ENCODE data around the gene BIK.

BIK gene

GRCh38 chr22:43147821-43148220 is 37.3 kb downstream of the BIK start:
- TF ChIP-seq CTCF (IDR thresholded peaks at IDR 0.05; ENCODE audit: control insufficient read depth, extremely low read depth, insufficient read depth) = no peak
- H3K4me3 ChIP-seq (ENCODE audit: low read depth, low read length) = no peak overlapping the region
- no peak for DNase-seq (ENCODE audit: low read depth)

GRCh38 chr22:43148581-43148980 is 38.0 kb downstream of the BIK start:
- no peak overlapping the region for H3K4me3 ChIP-seq (ENCODE audit: low read depth, low read length)
- DNase-seq (ENCODE audit: low read depth) = no peak
- no peak for TF ChIP-seq CTCF (IDR thresholded peaks at IDR 0.05; ENCODE audit: control insufficient read depth, extremely low read depth, insufficient read depth)

- no peak for DNase-seq (ENCODE audit: low read depth)
- TF ChIP-seq CTCF (IDR thresholded peaks at IDR 0.05; ENCODE audit: control insufficient read depth, extremely low read depth, insufficient read depth) = no peak
- H3K4me3 ChIP-seq (ENCODE audit: low read depth, low read length) = 0 out of 2 replicates have a peak overlapping the region, but pooled peaks have one; percentile 52
Measured at GRCh38 chr22:43150731-43151206, 40.2 kb downstream of the BIK start.

GRCh38 chr22:43151251-43152002 is 40.9 kb downstream of the BIK start, which contains the start of gene TSPO:
Gene TSPO, plus strand, starts transcription at chr22:43151559. Its CDS starts 7,680 bp downstream, at chr22:43159239.
- no peak for DNase-seq (ENCODE audit: low read depth)
- peak; percentile 27; the same call in 1 of the 2 replicates for TF ChIP-seq CTCF (IDR thresholded peaks at IDR 0.05; ENCODE audit: control insufficient read depth, extremely low read depth, insufficient read depth)
- peak within 1 kb of the TSS; percentile 52 for H3K4me3 ChIP-seq (ENCODE audit: low read depth, low read length)

- no peak for DNase-seq (ENCODE audit: low read depth)
- peak overlapping the region; percentile 52 for H3K4me3 ChIP-seq (ENCODE audit: low read depth, low read length)
- no peak for TF ChIP-seq CTCF (IDR thresholded peaks at IDR 0.05; ENCODE audit: control insufficient read depth, extremely low read depth, insufficient read depth)
Measured at GRCh38 chr22:43152003-43152356, 41.4 kb downstream of the BIK start.

GRCh38 chr22:43152357-43153071 is 42.0 kb downstream of the BIK start:
- peak overlapping the region; percentile 52 for H3K4me3 ChIP-seq (ENCODE audit: low read depth, low read length)
- peak; percentile 46 for DNase-seq (ENCODE audit: low read depth)
- TF ChIP-seq CTCF (IDR thresholded peaks at IDR 0.05; ENCODE audit: control insufficient read depth, extremely low read depth, insufficient read depth) = no peak

All from LNCaP clone FGC (cell line).